Measurements from ENCODE around the gene CD40LG.

Gene CD40LG

GRCh38 chrX:136652822-136653723, 5.1 kb downstream of the CD40LG start:
- no peak for DNase-seq

- DNase-seq: no peak
These were observed 8.5 kb downstream of the CD40LG start for GRCh38 chrX:136656361-136656964.

DNA sequence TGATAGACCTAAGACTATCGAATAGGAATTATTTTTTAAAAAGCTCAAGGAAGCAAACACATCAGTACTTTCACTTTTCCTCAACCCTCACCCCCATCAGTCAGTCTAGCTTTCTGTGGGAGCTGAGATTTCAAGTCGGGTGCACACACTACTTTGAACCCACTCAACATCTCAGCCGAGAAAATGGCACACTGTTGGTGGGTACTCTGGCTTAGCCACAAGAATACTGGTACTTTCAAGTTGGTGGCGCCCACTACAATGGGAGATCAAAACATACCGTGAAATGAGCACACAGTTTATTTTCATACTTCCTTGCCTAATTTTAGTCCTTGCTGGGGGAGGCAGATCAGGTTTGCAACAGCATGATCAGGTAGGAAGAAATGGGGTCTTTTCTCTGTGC, 10.2 kb downstream of the CD40LG start:
- no peak for DNase-seq

DNA sequence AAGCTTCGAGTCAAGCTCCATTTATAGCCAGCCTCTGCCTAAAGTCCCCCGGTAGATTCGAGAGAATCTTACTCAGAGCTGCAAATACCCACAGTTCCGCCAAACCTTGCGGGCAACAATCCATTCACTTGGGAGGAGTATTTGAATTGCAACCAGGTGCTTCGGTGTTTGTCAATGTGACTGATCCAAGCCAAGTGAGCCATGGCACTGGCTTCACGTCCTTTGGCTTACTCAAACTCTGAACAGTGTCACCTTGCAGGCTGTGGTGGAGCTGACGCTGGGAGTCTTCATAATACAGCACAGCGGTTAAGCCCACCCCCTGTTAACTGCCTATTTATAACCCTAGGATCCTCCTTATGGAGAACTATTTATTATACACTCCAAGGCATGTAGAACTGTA, 11.2 kb downstream of the CD40LG start:
- no peak for DNase-seq

DNA sequence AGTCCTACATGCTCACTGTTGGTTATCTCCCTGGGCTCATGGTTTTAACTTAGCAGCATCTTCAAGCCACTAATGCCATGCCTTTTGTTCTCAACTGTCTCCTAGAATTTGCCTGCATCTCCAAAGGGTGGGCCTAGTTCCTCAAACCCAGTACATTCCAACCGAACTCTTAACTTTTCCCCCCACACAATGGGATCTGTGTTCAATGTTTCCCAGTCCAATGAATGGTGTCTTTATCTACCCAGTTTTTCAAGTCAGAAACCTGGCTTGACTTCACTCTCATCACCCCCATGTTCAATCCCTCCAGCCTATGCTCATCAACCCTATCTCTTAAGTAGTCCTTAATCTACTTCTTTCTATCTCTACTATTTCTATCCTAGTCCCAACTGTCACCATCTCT, 12.9 kb downstream of the CD40LG start:
- no peak for DNase-seq

GRCh38 chrX:136662104-136662503, 14.1 kb downstream of the CD40LG start:
- DNase-seq: no peak

DNA sequence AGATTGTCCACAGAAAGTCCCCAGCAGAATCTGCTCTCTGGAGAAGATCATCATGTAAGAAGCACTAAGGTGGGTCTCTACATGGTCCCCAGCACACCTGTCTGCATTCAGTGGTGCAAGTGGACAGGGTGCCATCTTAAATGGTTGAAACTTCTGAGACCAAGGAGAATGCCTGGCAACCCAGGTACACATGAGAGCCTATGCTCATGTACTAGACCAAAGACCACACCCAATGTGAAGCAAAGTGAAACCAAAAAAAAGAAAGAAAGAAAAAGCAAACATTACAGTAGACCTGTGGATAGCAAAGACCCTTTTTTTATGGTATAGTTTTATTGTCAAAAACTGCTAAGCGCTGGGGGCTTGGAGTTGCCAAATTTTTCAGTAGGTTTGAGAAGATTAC, 15.0 kb downstream of the CD40LG start:
- DNase-seq: no peak

DNA sequence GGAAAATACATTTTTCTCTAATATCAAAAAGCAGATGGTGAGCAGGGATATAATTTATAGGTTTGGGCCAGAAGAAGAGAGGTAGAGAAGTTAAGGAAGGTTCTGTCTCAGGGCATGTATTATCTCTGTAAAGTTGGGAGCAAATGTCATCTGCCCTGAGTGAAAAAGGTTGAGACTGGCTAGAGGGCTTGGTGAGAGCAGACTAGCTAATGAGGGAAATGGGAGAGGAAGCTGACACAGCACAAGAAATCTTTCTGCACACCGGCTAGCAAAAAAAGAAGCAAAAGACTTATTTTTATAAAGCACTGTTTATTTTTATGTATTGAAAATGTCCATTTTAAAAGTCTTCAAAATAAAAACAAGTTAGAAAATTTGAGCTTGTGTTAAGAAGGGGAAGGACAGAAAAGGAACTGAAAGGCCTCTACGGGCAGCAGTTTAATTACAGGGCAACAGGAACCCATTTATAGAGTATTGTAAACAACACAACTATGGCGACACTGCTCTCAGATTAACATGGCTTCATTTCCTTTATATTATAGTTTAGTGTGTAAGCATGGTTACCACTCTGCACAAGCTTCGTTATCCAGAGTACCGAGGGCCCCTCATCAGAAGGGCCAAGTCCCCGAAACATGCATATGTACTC, 17.4 kb downstream of the CD40LG start:
- no peak for DNase-seq

GRCh38 chrX:136666088-136666487, 18.1 kb downstream of the CD40LG start:
- no peak for DNase-seq

DNA sequence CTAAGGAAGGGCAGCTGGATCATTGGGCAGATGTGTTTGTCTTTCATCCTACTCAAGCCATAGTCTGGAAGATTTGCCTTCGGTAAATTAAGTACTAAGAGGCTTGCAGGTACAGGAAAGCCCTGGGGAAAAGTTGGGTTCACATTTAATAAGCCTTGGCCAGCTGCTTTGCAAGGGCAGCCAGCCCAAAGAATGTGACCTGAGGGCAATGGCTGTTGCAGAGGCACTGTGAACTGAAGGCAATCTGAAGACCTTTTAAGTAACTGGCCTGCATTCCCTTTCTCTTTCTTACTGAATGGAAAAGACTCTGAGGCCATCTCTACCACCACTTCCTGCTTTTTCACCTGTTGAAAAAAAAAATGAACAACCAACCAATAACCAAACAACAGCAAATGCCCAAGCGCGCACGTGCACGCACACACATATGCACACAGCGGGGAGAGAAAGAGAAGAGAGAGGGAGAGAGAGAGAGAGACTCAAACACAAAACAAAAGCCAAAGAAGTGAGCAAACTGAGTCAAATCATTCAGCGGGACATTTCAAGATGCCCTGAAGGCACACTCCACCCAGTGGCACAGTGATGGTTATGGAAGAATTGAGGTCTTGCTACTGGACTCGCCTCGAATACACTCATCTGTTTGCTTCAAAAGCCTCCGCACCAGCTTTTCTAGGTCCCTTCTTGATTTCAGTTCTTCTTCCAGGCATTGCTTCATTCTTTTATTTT, 19.6 kb downstream of the CD40LG start:
- no peak for DNase-seq

DNA sequence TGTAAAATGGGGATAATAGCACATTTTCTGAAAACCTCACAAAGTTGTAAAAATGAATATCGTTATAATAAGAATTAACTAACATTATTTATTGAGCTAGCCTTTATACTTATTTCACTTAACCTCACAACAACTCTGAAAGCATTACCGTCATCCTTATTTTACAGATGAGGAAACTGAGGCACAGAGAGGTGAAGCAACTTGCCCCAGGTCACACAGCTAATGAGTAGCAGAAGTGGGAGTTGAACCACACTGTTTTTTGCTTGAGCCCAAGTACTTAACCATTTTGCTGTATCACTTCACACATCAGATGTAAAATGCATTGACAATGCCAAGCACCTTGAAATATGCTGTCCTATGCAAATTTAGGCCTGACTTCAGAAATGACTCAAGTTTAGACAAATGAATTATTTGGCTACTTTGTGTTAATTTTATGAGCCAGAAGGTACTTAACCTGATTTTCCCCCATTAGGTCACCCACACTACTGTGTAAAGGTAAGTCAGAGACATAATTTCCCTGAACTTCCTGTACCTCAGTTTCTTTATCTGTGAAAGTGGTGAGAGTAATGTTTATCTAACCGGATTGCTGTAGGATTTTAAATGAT, 23.1 kb downstream of the CD40LG start:
- no peak for DNase-seq

DNA sequence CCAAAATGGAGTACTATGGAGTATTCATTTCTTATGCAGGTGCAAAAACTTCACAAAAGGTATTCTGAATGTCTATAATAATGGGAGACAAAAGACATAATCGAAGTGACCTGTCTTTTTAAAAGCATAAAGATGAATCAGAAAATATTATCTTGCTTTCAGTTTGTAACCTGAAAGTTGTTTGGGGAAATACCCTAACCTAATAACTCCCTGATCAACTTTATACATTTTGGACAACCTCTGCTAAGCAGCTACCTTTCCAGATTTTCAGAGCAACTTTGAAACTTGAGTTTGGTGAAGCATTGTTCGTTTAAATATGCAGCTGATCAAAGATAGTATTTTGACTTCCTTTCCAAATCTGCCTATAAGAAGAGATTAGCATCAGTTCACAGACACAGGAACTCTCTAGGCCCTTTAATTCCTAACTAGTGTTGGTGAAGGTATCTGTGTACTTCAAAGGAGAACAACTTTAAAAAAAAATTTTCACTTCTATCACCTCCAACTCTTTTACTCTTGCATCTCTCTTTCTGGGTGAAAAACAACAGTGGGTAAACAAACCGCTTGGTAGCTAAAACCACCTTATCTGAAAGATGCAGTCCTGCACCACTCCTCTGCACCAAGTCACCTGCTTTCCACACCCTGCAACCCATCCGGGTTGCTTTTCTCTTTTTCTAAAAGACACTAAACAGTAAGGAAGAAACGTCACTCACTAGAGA, 26.5 kb downstream of the CD40LG start:
- DNase-seq: no peak

GRCh38 chrX:136679531-136679930, 31.6 kb downstream of the CD40LG start:
- DNase-seq: no peak

DNA sequence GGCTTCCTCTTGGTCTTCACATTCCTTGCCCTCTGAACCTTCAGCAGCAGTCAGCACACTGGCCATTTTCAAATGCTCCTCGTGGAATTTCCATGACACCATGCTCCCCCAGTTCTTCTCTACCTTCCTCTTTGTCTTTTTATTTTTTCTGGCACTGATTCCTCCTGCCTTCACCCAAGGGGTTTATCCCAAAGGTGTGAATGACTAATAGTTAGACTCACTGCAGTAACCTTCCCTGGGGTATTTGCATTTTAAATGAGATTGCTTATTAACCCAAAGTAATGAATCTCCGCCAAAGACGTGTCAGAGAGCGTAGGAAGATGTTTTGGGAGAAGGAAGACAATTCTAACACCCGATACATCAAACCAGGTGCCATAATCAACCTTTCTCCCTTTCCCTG, 36.2 kb downstream of the CD40LG start:
- DNase-seq: no peak

GRCh38 chrX:136687457-136687856, 39.5 kb downstream of the CD40LG start:
- DNase-seq: no peak

GRCh38 chrX:136689436-136689835, 41.5 kb downstream of the CD40LG start:
- DNase-seq: no peak

DNA sequence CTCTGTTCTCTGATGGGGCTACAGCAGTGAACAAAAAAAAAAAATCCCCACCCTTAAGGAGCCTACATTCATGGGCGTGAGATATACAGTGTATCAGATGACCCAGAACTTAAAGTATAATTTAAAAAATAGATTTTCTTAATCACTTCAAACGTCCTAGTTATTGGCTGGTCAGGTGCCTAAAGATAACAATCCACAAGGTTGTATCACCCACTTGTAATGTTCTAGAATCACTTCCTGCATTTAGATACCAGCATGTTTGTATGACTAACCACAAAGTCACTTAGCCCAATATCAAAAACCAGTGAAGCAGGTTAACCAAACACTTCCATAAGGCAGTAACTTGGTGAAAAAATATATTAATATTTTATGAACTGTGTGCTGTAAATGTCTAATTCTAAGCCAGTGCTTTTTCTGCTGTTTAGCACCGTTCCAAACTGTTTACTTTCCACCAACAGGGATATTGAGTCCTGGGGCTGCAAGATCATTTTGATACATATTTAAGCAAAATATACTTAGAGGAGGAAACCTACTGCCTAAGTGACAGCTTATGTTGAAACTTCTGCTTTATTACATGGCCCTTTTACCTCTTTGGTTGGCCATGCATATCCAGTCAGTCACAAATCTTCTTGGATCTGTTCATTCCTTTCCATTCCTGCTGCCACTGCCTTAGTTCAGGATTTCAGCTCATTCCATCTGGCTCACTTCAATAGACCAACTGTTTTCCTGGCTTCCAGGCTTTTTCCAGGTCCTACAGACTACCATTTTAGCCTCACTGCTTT, 43.3 kb downstream of the CD40LG start:
- DNase-seq: no peak

DNA sequence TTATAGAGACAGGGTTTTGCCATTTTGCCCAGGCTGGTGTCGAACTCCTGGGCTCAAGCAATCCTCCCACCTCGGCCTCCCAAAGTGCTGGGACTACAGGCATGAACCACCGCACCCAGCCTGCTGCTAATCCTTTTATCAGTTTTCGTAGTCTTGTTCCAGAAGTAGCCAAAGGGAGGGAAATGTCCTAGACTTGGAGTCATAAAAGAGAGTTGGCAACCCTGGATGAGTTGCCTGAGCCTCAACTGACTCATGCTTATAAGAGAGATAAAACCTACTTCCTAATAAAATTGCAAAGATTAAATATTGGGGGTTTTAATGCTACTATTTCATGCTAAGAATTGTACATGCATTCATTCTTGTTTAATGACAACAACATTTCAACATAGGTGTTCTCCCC, 44.3 kb downstream of the CD40LG start:
- no peak for DNase-seq

GRCh38 chrX:136694431-136695087, 46.6 kb downstream of the CD40LG start:
- DNase-seq: peak; percentile 84

- no peak for DNase-seq
These were observed 49.2 kb downstream of the CD40LG start for GRCh38 chrX:136697156-136697555.

DNA sequence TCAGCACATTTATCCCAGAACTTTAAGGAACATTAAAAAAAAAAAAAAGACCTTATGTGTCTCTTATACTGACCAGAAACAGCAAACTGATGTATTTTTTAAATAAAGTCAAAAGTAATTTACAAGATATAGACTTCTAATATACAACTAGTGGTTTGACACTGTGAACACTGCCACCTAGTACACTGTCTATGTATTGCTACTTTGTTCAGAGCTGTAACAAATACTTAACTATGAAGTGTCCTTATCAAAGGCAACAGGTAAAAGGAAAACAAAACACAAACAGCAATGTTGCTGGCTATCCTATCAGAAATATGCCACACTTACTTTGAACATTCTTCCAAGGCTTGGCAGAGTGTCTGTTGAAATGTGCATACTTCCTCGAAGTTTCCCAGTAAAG, 60.4 kb downstream of the CD40LG start:
- no peak for DNase-seq

Data from NCI-H1048 (cell line).